SKM-1 (cell line): Measurements from ENCODE around the gene ZMIZ1.
A peak's percentile ranks its signal among the peaks of the same experiment; 100 is the strongest.

Source experiments
- DNase-seq: peaks from one replicate; lab custom pipeline; 2025; ENCODE audit not compliant: unreplicated experiment; lab: John Stamatoyannopoulos, UW

Gene ZMIZ1

GRCh38 chr10:79135790-79136189 is 67.0 kb downstream of the ZMIZ1 start:
- no peak for DNase-seq

- peak; percentile 24 for DNase-seq
Measured at GRCh38 chr10:79136236-79137005, 67.7 kb downstream of the ZMIZ1 start.

- DNase-seq, result no peak
Measured at GRCh38 chr10:79137300-79137756, 68.6 kb downstream of the ZMIZ1 start.

GRCh38 chr10:79137826-79138225 is 69.1 kb downstream of the ZMIZ1 start:
- peak; percentile 50 for DNase-seq

- no peak for DNase-seq
Measured at GRCh38 chr10:79138449-79139123, 69.8 kb downstream of the ZMIZ1 start.

- DNase-seq, result no peak
Measured at GRCh38 chr10:79139124-79139835, 70.5 kb downstream of the ZMIZ1 start.

- DNase-seq, result no peak
Measured at GRCh38 chr10:79140085-79140793, 71.5 kb downstream of the ZMIZ1 start.

- no peak for DNase-seq
Measured at GRCh38 chr10:79140855-79141254, 72.1 kb downstream of the ZMIZ1 start.

- DNase-seq, result no peak
Measured at GRCh38 chr10:79142064-79142491, 73.3 kb downstream of the ZMIZ1 start.

GRCh38 chr10:79142522-79143309 is 74.0 kb downstream of the ZMIZ1 start:
- no peak for DNase-seq

GRCh38 chr10:79143879-79144278 is 75.1 kb downstream of the ZMIZ1 start:
- no peak for DNase-seq

GRCh38 chr10:79144351-79145173 is 75.8 kb downstream of the ZMIZ1 start:
- DNase-seq, result no peak

- no peak for DNase-seq
Measured at GRCh38 chr10:79145174-79145483, 76.4 kb downstream of the ZMIZ1 start.

- no peak for DNase-seq
Measured at GRCh38 chr10:79145517-79146470, 77.0 kb downstream of the ZMIZ1 start.

GRCh38 chr10:79146611-79147130 is 77.9 kb downstream of the ZMIZ1 start:
- no peak for DNase-seq

- no peak for DNase-seq
Measured at GRCh38 chr10:79147306-79147705, 78.5 kb downstream of the ZMIZ1 start.

GRCh38 chr10:79147796-79148451 is 79.2 kb downstream of the ZMIZ1 start:
- no peak for DNase-seq
